Esophagus squamous epithelium (tissue), 5 donors: ENCODE results near the gene PPP4C. TPM values are rescaled to one million over a fixed set of nuclear protein-coding genes. Genes with fewer than 3 reads are reported as not detected.

ENCODE experiments used
- DNase-seq: peaks from one replicate; lab custom pipeline; 2025; lab: John Stamatoyannopoulos, UW
- H3K27ac ChIP-seq, 4 donors: fragments of 200-600 bp; sonication (generic); one replicate each; pipeline ENCODE4 v1.5.1; 2016 to 2019; ENCODE audit warnings: mild to moderate bottlenecking in 1 of 4
- H3K27me3 ChIP-seq, 4 donors: fragments of 200-600 bp; sonication (generic); 1 replicate in 3 of 4; 2 replicates in 1 of 4; pipeline versions ENCODE4 v1.5.1 to v1.6.0; 2017 to 2021; ENCODE audit warnings: antibody characterized with exemption in 1 of 4
- H3K36me3 ChIP-seq, 3 donors: fragments of 200-600 bp; sonication (generic); one replicate each; pipeline ENCODE4 v1.5.1; 2016 to 2019
- H3K4me1 ChIP-seq, 3 donors: fragments of 200-600 bp; sonication (generic); one replicate each; pipeline ENCODE4 v1.5.1; 2017 to 2019
- H3K4me3 ChIP-seq, 4 donors: fragments of 200-600 bp; sonication (generic); 1 replicate in 3 of 4; 2 replicates in 1 of 4; pipeline ENCODE4 v1.5.1; 2016 to 2019; ENCODE audit warnings: mild to moderate bottlenecking in 2 of 4, moderate library complexity in 1 of 4
- H3K9me3 ChIP-seq, 3 donors: fragments of 200-600 bp; sonication (generic); one replicate each; pipeline ENCODE4 v1.5.1; 2016 to 2019
- CTCF ChIP-seq, 6 experiments: fragments of 450-650 bp in 4 of 6; fragments of 200-600 bp in 2 of 6; sonication (generic) in 2 of 6; IDR thresholded peaks; one replicate each; pipeline ENCODE4 v1.5.1; 2016 to 2019; ENCODE audit warnings: antibody characterized with exemption in 6 of 6, mild to moderate bottlenecking in 4 of 6, moderate library complexity in 4 of 6
- POLR2A ChIP-seq, 4 donors: fragments of 450-650 bp; IDR thresholded peaks; one replicate each; pipeline ENCODE4 v1.6.1; 2017; ENCODE audit warnings: antibody characterized with exemption in 4 of 4, mild to moderate bottlenecking in 4 of 4, moderate library complexity in 3 of 4
- WGBS, 2 donors: methylation state at CpG; one replicate each; pipeline ENCODE4 v1.1.5; 2018; 5-methylcytosine and 5-hydroxymethylcytosine counted together
- intact Hi-C: fragments of 100-400 bp; cut with DNase I; formaldehyde crosslinking; loops from one replicate; pipeline ENCODE4 v1.15.0; 2022
- total RNA-seq, 4 donors: library from RNA; depleted of rRNA; stranded (reverse); fragments of >200 nt; gene quantifications; one replicate each; pipeline ENCODE4 v1.1.0, GENCODE V29; 2016
- donor health status: DM: yes; HTN: yes; CAD: no.

The PPP4C gene
- total RNA-seq, 4 donors from 2014 or later, result 67.9 to 100 (median 78.4) TPM

- Histone ChIP-seq H3K4me1 (peaks cover 44 to 71% (median 47%) of the 10 kb centered on the region in 3 donors), H3K36me3 (peaks cover 15 to 24% (median 23%) of the 10 kb centered on the region in 3 donors), H3K27ac (peak overlapping the region; percentile 98 to 100 (median 100)), H3K27me3 (no peaks in the 10 kb centered on the region), H3K4me3 (peak overlapping the region; percentile 92 to 98 (median 95)), H3K9me3 (no peaks in the 10 kb centered on the region)
- TF ChIP-seq CTCF (IDR thresholded peaks at IDR 0.05) (peak in 4 of 6 experiments; percentile 33 to 46 (median 42)), POLR2A (IDR thresholded peaks at IDR 0.05) (peak in 2 of 4 donors; percentile 25 to 38)
- WGBS, 2 donors, result 3% methylated on average over 5 of the region's 27 CpGs; no CpG with 5 or more reads in 1 of the 2 donors
- no peak for DNase-seq
- intact Hi-C loops, result no loop called here
Observed at GRCh38 chr16:30063893-30064728, 11.7 kb upstream of the PPP4C start.

- intact Hi-C loops, result no loop called here
- Histone ChIP-seq H3K4me3 (peak overlapping the region; percentile 92 to 98 (median 95)), H3K27ac (peak overlapping the region; percentile 98 to 100 (median 100)), H3K36me3 (peaks cover 21 to 30% (median 29%) of the 10 kb centered on the region in 3 donors), H3K27me3 (no peaks in the 10 kb centered on the region), H3K4me1 (peaks cover 50 to 77% (median 53%) of the 10 kb centered on the region in 3 donors), H3K9me3 (no peaks in the 10 kb centered on the region)
- DNase-seq, result no peak
- 3% methylated on average over 10 of the region's 25 CpGs; no CpG with 5 or more reads in 1 of the 2 donors for WGBS, 2 donors
- peak in 2 of 4 donors; percentile 40 to 66 for TF ChIP-seq POLR2A (IDR thresholded peaks at IDR 0.05)
- TF ChIP-seq CTCF (IDR thresholded peaks at IDR 0.05), result peak in 1 of 6 experiments; percentile 10
Observed at GRCh38 chr16:30064729-30065101, 11.1 kb upstream of the PPP4C start.

- intact Hi-C loops, result no loop called here
- H3K4me3 ChIP-seq, result peak within 1 kb of the TSS; percentile 92 to 98 (median 95)
- no peaks in the 10 kb centered on the region for H3K27me3 ChIP-seq
- peaks cover 26 to 36% (median 36%) of the 10 kb centered on the region in 3 donors for H3K36me3 ChIP-seq
- WGBS, 2 donors, result 0% methylated on average over 6 to 18 of the region's 99 CpGs
- peaks cover 53 to 77% (median 54%) of the 10 kb centered on the region in 3 donors for H3K4me1 ChIP-seq
- no peaks in the 10 kb centered on the region for H3K9me3 ChIP-seq
- H3K27ac ChIP-seq, result peak within 1 kb of the TSS; percentile 98 to 100 (median 100)
- TF ChIP-seq CTCF (IDR thresholded peaks at IDR 0.05) (peak in 2 of 6 experiments; percentile 3 to 15), POLR2A (IDR thresholded peaks at IDR 0.05) (peak; percentile 50 to 99 (median 98))
- peak; percentile 83 for DNase-seq
Observed at GRCh38 chr16:30065102-30065942, 10.5 kb upstream of the PPP4C start, which contains the start of gene ALDOA. Gene ALDOA, plus strand, starts transcription at chr16:30065760. Its CDS starts 1,138 bp downstream, at chr16:30066898.

GRCh38 chr16:30065943-30066760 is 9.6 kb upstream of the PPP4C start:
- H3K27ac ChIP-seq, result peak overlapping the region; percentile 98 to 100 (median 100)
- intact Hi-C loops, result no loop called here
- DNase-seq, result no peak
- H3K9me3 ChIP-seq, result no peaks in the 10 kb centered on the region
- peaks cover 47 to 77% (median 48%) of the 10 kb centered on the region in 3 donors for H3K4me1 ChIP-seq
- TF ChIP-seq POLR2A (IDR thresholded peaks at IDR 0.05) (no peak), CTCF (IDR thresholded peaks at IDR 0.05) (peak in 1 of 6 experiments; percentile 1)
- WGBS, 2 donors, result 0% methylated on average over 2 to 15 of the region's 44 CpGs
- no peaks in the 10 kb centered on the region for H3K27me3 ChIP-seq
- H3K36me3 ChIP-seq, result peaks cover 28 to 44% (median 41%) of the 10 kb centered on the region in 3 donors
- H3K4me3 ChIP-seq, result peak overlapping the region; percentile 92 to 98 (median 95)
